H9 (cell line): Measurements from ENCODE around the gene UTS2R. TPM values are rescaled to one million over a fixed set of nuclear protein-coding genes. Genes with fewer than 3 reads are reported as not detected.

Experiments used
- DNase-seq: peaks from one replicate; pipeline ENCODE4 v3.0.0-alpha.2; 2017
- H2AFZ ChIP-seq: one replicate; pipeline ENCODE4 v1.6.1; 2013; ENCODE audit warnings: mild to moderate bottlenecking, low read length, control low read depth, moderate library complexity
- H2AK5ac ChIP-seq: 2 replicates; pipeline ENCODE4 v1.6.1; 2013; ENCODE audit warnings: low read length, control low read depth, mixed read lengths; ENCODE audit not compliant: insufficient read length
- H2BK120ac ChIP-seq: one replicate; pipeline ENCODE4 v1.6.1; 2013; ENCODE audit warnings: low read depth, mild to moderate bottlenecking, low read length, control low read depth, inconsistent platforms; ENCODE audit not compliant: poor library complexity, severe bottlenecking
- H2BK12ac ChIP-seq: 2 replicates; pipeline ENCODE4 v1.6.1; 2013; ENCODE audit warnings: low read length, control low read depth, mixed read lengths, low read depth; ENCODE audit not compliant: insufficient read length
- H2BK15ac ChIP-seq: 2 replicates; pipeline ENCODE4 v1.6.1; 2013; ENCODE audit warnings: low read depth, low read length, control low read depth
- H2BK20ac ChIP-seq: one replicate; pipeline ENCODE4 v1.6.1; 2013; ENCODE audit warnings: low read depth, mild to moderate bottlenecking, low read length, control low read depth, inconsistent platforms; ENCODE audit not compliant: poor library complexity, severe bottlenecking
- H2BK5ac ChIP-seq: 2 replicates; pipeline ENCODE4 v1.6.1; 2013; ENCODE audit warnings: low read length, control low read depth, mixed read lengths; ENCODE audit not compliant: insufficient read length
- H3K14ac ChIP-seq: 2 replicates; pipeline ENCODE4 v1.6.1; 2013; ENCODE audit warnings: low read length, control low read depth; ENCODE audit not compliant: insufficient read depth
- H3K18ac ChIP-seq: 2 replicates; pipeline ENCODE4 v1.6.1; 2013; ENCODE audit warnings: low read depth, mild to moderate bottlenecking, mixed read lengths, low read length, control low read depth; ENCODE audit not compliant: insufficient read length
- H3K23ac ChIP-seq: 2 replicates; pipeline ENCODE4 v1.6.1; 2013; ENCODE audit warnings: low read length, control low read depth, mixed read lengths, low read depth; ENCODE audit not compliant: insufficient read length
- H3K23me2 ChIP-seq: 2 replicates; pipeline ENCODE4 v1.6.1; 2013; ENCODE audit warnings: low read depth, mild to moderate bottlenecking, mixed read lengths, low read length, control low read depth; ENCODE audit not compliant: insufficient read length, poor library complexity, severe bottlenecking
- H3K27ac ChIP-seq: 2 replicates; pipeline ENCODE4 v1.5.1; 2013; ENCODE audit warnings: low read length, control low read depth, mixed read lengths, low read depth; ENCODE audit not compliant: insufficient read length
- H3K27me3 ChIP-seq: 2 replicates; pipeline ENCODE4 v1.6.1; 2013; ENCODE audit warnings: low read length, control low read depth, inconsistent platforms; ENCODE audit not compliant: insufficient read depth
- H3K4ac ChIP-seq: 2 replicates; pipeline ENCODE4 v1.6.1; 2013; ENCODE audit warnings: low read depth, mild to moderate bottlenecking, control low read depth, inconsistent platforms, low read length, moderate library complexity
- H3K4me1 ChIP-seq: 2 replicates; pipeline ENCODE4 v1.6.1; 2013; ENCODE audit warnings: low read length, control low read depth, inconsistent platforms; ENCODE audit not compliant: insufficient read depth
- H3K4me2 ChIP-seq: 2 replicates; pipeline ENCODE4 v1.6.1; 2013; ENCODE audit warnings: low read length, control low read depth, mixed read lengths; ENCODE audit not compliant: insufficient read length, insufficient read depth
- H3K56ac ChIP-seq: 2 replicates; pipeline ENCODE4 v1.6.1; 2013; ENCODE audit warnings: low read depth, mild to moderate bottlenecking, mixed read lengths, low read length, control low read depth; ENCODE audit not compliant: insufficient read length
- H3K79me1 ChIP-seq: 2 replicates; pipeline ENCODE4 v1.6.1; 2013; ENCODE audit warnings: low read depth, mild to moderate bottlenecking, moderate library complexity, low read length, control low read depth, inconsistent platforms; ENCODE audit not compliant: insufficient read depth, poor library complexity, severe bottlenecking
- H3K79me2 ChIP-seq: 2 replicates; pipeline ENCODE4 v1.6.1; 2013; ENCODE audit warnings: low read length, control low read depth, inconsistent platforms; ENCODE audit not compliant: insufficient read depth
- H3K9ac ChIP-seq: 2 replicates; pipeline ENCODE4 v1.6.1; 2013; ENCODE audit warnings: low read length, control low read depth, mixed read lengths; ENCODE audit not compliant: insufficient read length; ENCODE audit errors: extremely low read depth
- H3K9me3 ChIP-seq: one replicate; pipeline ENCODE4 v1.6.1; 2013; ENCODE audit warnings: low read depth, low read length, inconsistent platforms; ENCODE audit not compliant: control insufficient read depth
- H3T11ph ChIP-seq: one replicate; pipeline ENCODE4 v1.6.1; 2013; ENCODE audit warnings: mild to moderate bottlenecking, low read length, control low read depth, inconsistent platforms
- H4K20me1 ChIP-seq: one replicate; pipeline ENCODE4 v1.6.1; 2013; ENCODE audit not compliant: control insufficient read depth, insufficient read length, insufficient read depth
- H4K5ac ChIP-seq: 2 replicates; pipeline ENCODE4 v1.6.1; 2013; ENCODE audit warnings: low read depth, mild to moderate bottlenecking, mixed read lengths, low read length, control low read depth; ENCODE audit not compliant: insufficient read length
- H4K8ac ChIP-seq: replicated peaks from 2 replicates; pipeline ENCODE4 v1.6.1; 2013; ENCODE audit warnings: low read length, control low read depth, mixed read lengths, low read depth; ENCODE audit not compliant: insufficient read length
- H4K91ac ChIP-seq: 2 replicates; pipeline ENCODE4 v1.6.1; 2013; ENCODE audit warnings: low read depth, mild to moderate bottlenecking, moderate library complexity, mixed read lengths, low read length, control low read depth; ENCODE audit not compliant: insufficient read length
- H3K27ac Mint-ChIP-seq, 3 experiments: 2 replicates in 2 of 3; 3 replicates in 1 of 3; pipeline ENCODE4 v1.8.0; 2020 to 2021; ENCODE audit warnings: mixed read lengths in 3 of 3, mild to moderate bottlenecking in 1 of 3, moderate library complexity in 1 of 3
- H3K27me3 Mint-ChIP-seq: 2 replicates; pipeline ENCODE4 v1.8.0; 2021; ENCODE audit warnings: low read depth, mild to moderate bottlenecking, moderate library complexity, mixed read lengths
- H3K36me3 Mint-ChIP-seq, 3 experiments: 2 replicates in 2 of 3; 3 replicates in 1 of 3; pipeline ENCODE4 v1.8.0; 2020 to 2021; ENCODE audit warnings: low read depth in 3 of 3, mixed read lengths in 3 of 3; ENCODE audit not compliant: insufficient read depth in 1 of 3
- H3K4me1 Mint-ChIP-seq, 2 experiments: 2 replicates each; pipeline ENCODE4 v1.8.0; 2020; ENCODE audit warnings: mixed read lengths in 2 of 2
- H3K4me3 Mint-ChIP-seq, 2 experiments: 2 replicates in 1 of 2; 3 replicates in 1 of 2; pipeline ENCODE4 v1.8.0; 2020 to 2021; ENCODE audit warnings: mild to moderate bottlenecking in 2 of 2, mixed read lengths in 2 of 2, moderate library complexity in 1 of 2
- H3K9me3 Mint-ChIP-seq, 2 experiments: 2 replicates in 1 of 2; 3 replicates in 1 of 2; pipeline ENCODE4 v1.8.0; 2020; ENCODE audit warnings: mild to moderate bottlenecking in 2 of 2, mixed read lengths in 2 of 2, moderate library complexity in 1 of 2
- CTCF ChIP-seq: fragments of 200-600 bp; sonication (generic); conservative IDR thresholded peaks from 3 replicates; pipeline ENCODE4 v1.8.0; 2021; ENCODE audit warnings: antibody characterized with exemption, mild to moderate bottlenecking
- WGBS: extraction: QIAGEN DNeasy Blood & Tissue Kit; methylation state at CpG from one replicate; pipeline ENCODE4 v1.1.7; 2013; ENCODE audit warnings: missing lambda C conversion rate, low lambda C conversion rate, mixed read lengths; ENCODE audit not compliant: insufficient read length; ENCODE audit errors: extremely low coverage; 5-methylcytosine and 5-hydroxymethylcytosine counted together
- total RNA-seq: library from RNA; stranded (reverse); gene quantifications from 2 replicates; pipeline ENCODE4 v1.2.1, GENCODE V29; 2021

Gene UTS2R
- total RNA-seq, 1 experiment from 2014 or later = 0.94 TPM

GRCh38 chr17:82374626-82375331 lies 3.2 kb downstream of the UTS2R start:
- H3K79me2 ChIP-seq = no peaks in the 10 kb centered on the region
- H2AFZ ChIP-seq = no peak overlapping the region
- no peak overlapping the region for H3K18ac ChIP-seq
- H3K36me3 Mint-ChIP-seq = no peaks in the 10 kb centered on the region
- H2AK5ac ChIP-seq = no peak overlapping the region
- no peak overlapping the region for H4K91ac ChIP-seq
- no peak overlapping the region for H3K56ac ChIP-seq
- no peak overlapping the region for H4K5ac ChIP-seq
- no CpG with 5 or more reads among the region's 79 CpGs for WGBS
- no peak overlapping the region for H3K27ac Mint-ChIP-seq
- H4K8ac ChIP-seq = no peak overlapping the region
- peaks cover 0 to under 1% of the 10 kb centered on the region in 2 experiments; a peak in 1 of 5 replicates for H3K9me3 Mint-ChIP-seq
- no peak overlapping the region for H2BK120ac ChIP-seq
- no peak overlapping the region for H2BK5ac ChIP-seq
- H3T11ph ChIP-seq = no peak overlapping the region
- peaks cover 34% of the 10 kb centered on the region for H3K27me3 Mint-ChIP-seq
- no peaks in the 10 kb centered on the region for H4K20me1 ChIP-seq
- H3K27me3 ChIP-seq = peaks cover 14% of the 10 kb centered on the region
- H3K9ac ChIP-seq = no peak overlapping the region
- H3K4me3 Mint-ChIP-seq = no peak overlapping the region
- no peak overlapping the region for H2BK20ac ChIP-seq
- H3K4me1 ChIP-seq = no peaks in the 10 kb centered on the region; the same call in 1 of the 2 replicates
- no peak overlapping the region for H3K23ac ChIP-seq
- H3K4me2 ChIP-seq = no peak overlapping the region
- H3K4ac ChIP-seq = no peak overlapping the region
- TF ChIP-seq CTCF = no peak
- peaks cover 7% of the 10 kb centered on the region for H3K23me2 ChIP-seq
- H3K4me1 Mint-ChIP-seq = peaks cover under 1 to 9% of the 10 kb centered on the region in 2 experiments
- H2BK12ac ChIP-seq = no peak overlapping the region
- no peaks in the 10 kb centered on the region for H3K9me3 ChIP-seq
- no peak overlapping the region for H3K27ac ChIP-seq
- H2BK15ac ChIP-seq = no peak overlapping the region
- no peaks in the 10 kb centered on the region for H3K79me1 ChIP-seq
- no peak overlapping the region for H3K14ac ChIP-seq
- DNase-seq = no peak
